ENCODE measurements around the gene TRPV2.

DNA sequence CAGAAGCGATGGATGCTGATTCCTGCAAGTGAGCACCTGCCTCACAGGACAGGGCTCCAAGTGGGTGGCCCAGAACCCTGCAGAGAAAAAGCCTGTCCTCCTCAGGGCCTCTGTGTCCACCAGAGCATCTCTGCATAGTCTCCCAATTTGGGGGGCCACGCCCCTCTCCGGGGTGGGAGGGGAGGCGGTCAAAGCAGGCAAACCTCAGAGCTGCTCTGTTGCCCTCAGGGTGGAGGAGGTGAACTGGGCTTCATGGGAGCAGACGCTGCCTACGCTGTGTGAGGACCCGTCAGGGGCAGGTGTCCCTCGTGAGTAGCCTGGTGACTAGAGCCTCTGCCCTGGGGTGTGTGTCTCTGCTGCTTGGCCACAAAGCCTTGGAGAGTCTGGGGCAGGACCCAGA is 19.3 kb downstream of the TRPV2 start:
- TF ChIP-seq, protein P1, sequence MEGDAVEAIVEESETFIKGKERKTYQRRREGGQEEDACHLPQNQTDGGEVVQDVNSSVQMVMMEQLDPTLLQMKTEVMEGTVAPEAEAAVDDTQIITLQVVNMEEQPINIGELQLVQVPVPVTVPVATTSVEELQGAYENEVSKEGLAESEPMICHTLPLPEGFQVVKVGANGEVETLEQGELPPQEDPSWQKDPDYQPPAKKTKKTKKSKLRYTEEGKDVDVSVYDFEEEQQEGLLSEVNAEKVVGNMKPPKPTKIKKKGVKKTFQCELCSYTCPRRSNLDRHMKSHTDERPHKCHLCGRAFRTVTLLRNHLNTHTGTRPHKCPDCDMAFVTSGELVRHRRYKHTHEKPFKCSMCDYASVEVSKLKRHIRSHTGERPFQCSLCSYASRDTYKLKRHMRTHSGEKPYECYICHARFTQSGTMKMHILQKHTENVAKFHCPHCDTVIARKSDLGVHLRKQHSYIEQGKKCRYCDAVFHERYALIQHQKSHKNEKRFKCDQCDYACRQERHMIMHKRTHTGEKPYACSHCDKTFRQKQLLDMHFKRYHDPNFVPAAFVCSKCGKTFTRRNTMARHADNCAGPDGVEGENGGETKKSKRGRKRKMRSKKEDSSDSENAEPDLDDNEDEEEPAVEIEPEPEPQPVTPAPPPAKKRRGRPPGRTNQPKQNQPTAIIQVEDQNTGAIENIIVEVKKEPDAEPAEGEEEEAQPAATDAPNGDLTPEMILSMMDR (IDR thresholded peaks at IDR 0.05) = no peak
- no peak for TF ChIP-seq POLR2AphosphoS5 (IDR thresholded peaks at IDR 0.05)
